ENCODE data around the gene OR13C3.

DNA sequence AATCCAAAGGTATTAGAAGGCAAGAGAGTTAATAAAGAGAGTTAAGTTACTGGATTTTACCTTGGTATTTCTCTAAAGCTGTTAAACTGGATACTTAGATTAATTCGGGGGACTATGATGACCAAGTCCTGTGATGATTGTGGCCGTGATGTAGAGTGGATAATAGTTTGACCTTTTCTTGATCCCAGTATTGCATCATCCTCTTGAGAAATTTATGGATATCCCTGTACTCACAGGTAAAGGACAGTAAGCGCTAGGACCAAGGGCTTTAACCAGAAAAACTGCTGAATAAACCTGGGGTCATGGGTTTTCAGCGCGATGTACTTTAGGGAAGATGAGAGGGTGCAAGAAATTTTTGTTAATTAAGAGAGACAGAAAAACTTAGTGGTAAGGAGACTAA, 40.6 kb upstream of the OR13C3 start:
- TF ChIP-seq CTCF (conservative IDR thresholded peaks at IDR 0.05) (no peak), ZFX (IDR thresholded peaks at IDR 0.05) (no peak)

Measured in C4-2B (cell line).